ENCODE measurements around the gene TLR3.

The TLR3 gene

DNA sequence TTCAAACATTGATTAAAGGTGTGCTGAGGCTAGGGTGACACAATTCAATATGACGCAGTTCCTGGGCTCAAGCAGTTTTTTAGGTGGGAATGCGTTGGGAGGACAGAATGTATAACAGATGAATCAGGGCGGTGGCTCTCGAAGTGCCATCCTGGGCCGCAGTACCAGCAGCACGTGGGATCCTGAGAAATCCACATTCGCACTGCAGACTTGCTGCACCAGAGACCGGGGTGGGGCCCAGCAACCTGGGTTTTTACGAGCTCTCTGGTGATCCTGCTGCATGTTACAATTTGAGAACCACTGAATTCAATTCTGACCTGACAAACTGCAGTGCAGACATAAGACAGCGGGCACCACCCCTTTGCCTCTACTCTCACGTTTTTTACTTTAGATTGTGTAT is 65.9 kb downstream of the TLR3 start:
- H3K4me2 ChIP-seq (ENCODE audit: low read depth, low read length, poor library complexity, severe bottlenecking) = no peak overlapping the region
- H3K4me3 ChIP-seq (ENCODE audit: insufficient read depth, low read length, poor library complexity, severe bottlenecking) = no peak overlapping the region
- H3K9ac ChIP-seq (ENCODE audit: low read length) = no peak overlapping the region
- H3K27ac ChIP-seq (ENCODE audit: low read depth, low read length) = no peak overlapping the region
- TF ChIP-seq, protein P1, sequence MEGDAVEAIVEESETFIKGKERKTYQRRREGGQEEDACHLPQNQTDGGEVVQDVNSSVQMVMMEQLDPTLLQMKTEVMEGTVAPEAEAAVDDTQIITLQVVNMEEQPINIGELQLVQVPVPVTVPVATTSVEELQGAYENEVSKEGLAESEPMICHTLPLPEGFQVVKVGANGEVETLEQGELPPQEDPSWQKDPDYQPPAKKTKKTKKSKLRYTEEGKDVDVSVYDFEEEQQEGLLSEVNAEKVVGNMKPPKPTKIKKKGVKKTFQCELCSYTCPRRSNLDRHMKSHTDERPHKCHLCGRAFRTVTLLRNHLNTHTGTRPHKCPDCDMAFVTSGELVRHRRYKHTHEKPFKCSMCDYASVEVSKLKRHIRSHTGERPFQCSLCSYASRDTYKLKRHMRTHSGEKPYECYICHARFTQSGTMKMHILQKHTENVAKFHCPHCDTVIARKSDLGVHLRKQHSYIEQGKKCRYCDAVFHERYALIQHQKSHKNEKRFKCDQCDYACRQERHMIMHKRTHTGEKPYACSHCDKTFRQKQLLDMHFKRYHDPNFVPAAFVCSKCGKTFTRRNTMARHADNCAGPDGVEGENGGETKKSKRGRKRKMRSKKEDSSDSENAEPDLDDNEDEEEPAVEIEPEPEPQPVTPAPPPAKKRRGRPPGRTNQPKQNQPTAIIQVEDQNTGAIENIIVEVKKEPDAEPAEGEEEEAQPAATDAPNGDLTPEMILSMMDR (IDR thresholded peaks at IDR 0.05; ENCODE audit: insufficient read depth, low read length, poor library complexity, severe bottlenecking) = no peak
- no peak for TF ChIP-seq EZH2phosphoT487 (conservative IDR thresholded peaks at IDR 0.05; ENCODE audit: low read length)
- H3F3A ChIP-seq (ENCODE audit: insufficient read depth) = no peaks in the 10 kb centered on the region
- no peaks in the 10 kb centered on the region for H3K79me2 ChIP-seq (ENCODE audit: insufficient read depth, low read length)
- H3K9me2 ChIP-seq (replicated peaks; ENCODE audit: insufficient read depth, low read length) = no peaks in the 10 kb centered on the region
- no peaks in the 10 kb centered on the region for H4K20me1 ChIP-seq (ENCODE audit: low read depth, low read length)
- no peaks in the 10 kb centered on the region for H3K27me3 ChIP-seq (ENCODE audit: low read length)
- H2AFZ ChIP-seq (ENCODE audit: low read depth, low read length, severe bottlenecking) = no peak overlapping the region
- H3K9me3 ChIP-seq (ENCODE audit: insufficient read depth, low read length) = no peaks in the 10 kb centered on the region
- no peaks in the 10 kb centered on the region for H3K36me3 ChIP-seq (ENCODE audit: low read length)

DNA sequence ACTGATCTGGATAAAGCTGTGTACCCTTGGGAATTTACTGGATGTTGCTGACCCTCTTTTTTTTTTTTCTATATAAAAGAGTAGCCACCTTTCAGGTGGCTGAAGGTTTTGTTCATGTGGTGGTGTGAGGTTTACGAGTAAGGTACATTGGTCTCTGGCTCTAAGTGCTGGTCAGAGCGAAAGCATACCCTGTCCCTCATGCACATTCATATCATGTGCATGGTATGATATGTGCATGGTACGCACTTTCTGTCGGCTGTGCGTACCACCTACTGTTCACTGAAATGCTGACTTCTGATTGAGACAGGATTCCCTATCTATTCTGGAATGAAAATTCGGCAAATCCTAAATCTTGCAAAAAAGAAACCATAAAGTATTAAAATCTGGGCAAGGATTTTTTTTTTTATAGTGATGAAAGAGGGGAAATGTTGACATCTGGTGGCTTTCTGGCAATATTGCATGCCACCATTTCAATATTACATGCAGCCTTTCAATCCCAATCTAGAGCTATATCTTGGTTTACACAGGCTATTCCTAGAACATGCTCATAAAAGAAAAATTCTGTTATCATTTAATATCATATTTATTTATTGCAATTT is 68.3 kb downstream of the TLR3 start:
- Histone ChIP-seq H3K4me2 (ENCODE audit: low read depth, low read length, poor library complexity, severe bottlenecking) (no peak overlapping the region), H2AFZ (ENCODE audit: low read depth, low read length, severe bottlenecking) (no peak overlapping the region), H3F3A (ENCODE audit: insufficient read depth) (no peaks in the 10 kb centered on the region), H3K9me3 (ENCODE audit: insufficient read depth, low read length) (no peaks in the 10 kb centered on the region), H3K36me3 (ENCODE audit: low read length) (no peaks in the 10 kb centered on the region), H3K79me2 (ENCODE audit: insufficient read depth, low read length) (no peaks in the 10 kb centered on the region), H3K27me3 (ENCODE audit: low read length) (no peaks in the 10 kb centered on the region), H4K20me1 (ENCODE audit: low read depth, low read length) (no peaks in the 10 kb centered on the region), H3K4me3 (ENCODE audit: insufficient read depth, low read length, poor library complexity, severe bottlenecking) (no peak overlapping the region), H3K27ac (ENCODE audit: low read depth, low read length) (no peak overlapping the region), H3K9ac (ENCODE audit: low read length) (no peak overlapping the region), H3K9me2 (replicated peaks; ENCODE audit: insufficient read depth, low read length) (no peaks in the 10 kb centered on the region)
- TF ChIP-seq, protein P1 (IDR thresholded peaks at IDR 0.05; ENCODE audit: insufficient read depth, low read length, poor library complexity, severe bottlenecking) = peak; percentile 34
- TF ChIP-seq EZH2phosphoT487 (conservative IDR thresholded peaks at IDR 0.05; ENCODE audit: low read length) = no peak
